ENCODE data around the gene TIRAP. TPM values are rescaled to one million over a fixed set of nuclear protein-coding genes. Genes with fewer than 3 reads are reported as not detected.
"Not testable (repeated sequence)": the region's sequence is repeated elsewhere in the genome, so short reads cannot be mapped to it uniquely, and the experiment has no call there.

Gene TIRAP
- total RNA-seq, result 1 to 10 TPM; 3.9 to 8.8 (median 7.3) TPM

- WGBS, 2 donors, result 0% methylated on average over 10 to 19 of the region's 82 CpGs
- no peaks in the 10 kb centered on the region for H3K27me3 ChIP-seq
- DNase-seq, result no peak
- peak within 1 kb of the TSS; percentile 60 to 91 (median 78) for H3K4me3 ChIP-seq
- intact Hi-C loops (cut with DNase I), result no loop called here
- H3K36me3 ChIP-seq, result peaks cover 0 to 15% (median 0%) of the 10 kb centered on the region in 3 donors
- TF ChIP-seq POLR2A (IDR thresholded peaks at IDR 0.05) (peak in 2 of 4 donors; percentile 40 to 62), CTCF (IDR thresholded peaks at IDR 0.05) (peak in 3 of 6 experiments; percentile 38 to 44 (median 44))
- peak within 1 kb of the TSS; percentile 90 to 98 (median 94) for H3K27ac ChIP-seq
- H3K4me1 ChIP-seq, result peaks cover 0 to 36% (median 21%) of the 10 kb centered on the region in 3 donors
- no peaks in the 10 kb centered on the region for H3K9me3 ChIP-seq
Measured at GRCh38 chr11:126282736-126283591, at the start of gene TIRAP. TSS of gene TIRAP (plus strand) at chr11:126283093. CDS start at chr11:126290895, 7,802 bp downstream.

- no peaks in the 10 kb centered on the region for H3K27me3 ChIP-seq
- H3K27ac ChIP-seq, result no peak overlapping the region
- no peak for DNase-seq
- H3K9me3 ChIP-seq, result no peaks in the 10 kb centered on the region
- H3K4me1 ChIP-seq, result no peaks in the 10 kb centered on the region
- H3K4me3 ChIP-seq, result no peak overlapping the region
- 85 to 91% methylated on average over 4 of the region's 4 CpGs for WGBS, 2 donors
- peaks cover 0 to 39% (median 0%) of the 10 kb centered on the region in 3 donors for H3K36me3 ChIP-seq
- intact Hi-C loops (cut with DNase I), result no loop called here
- no peak for TF ChIP-seq CTCF (IDR thresholded peaks at IDR 0.05)
- TF ChIP-seq POLR2A (IDR thresholded peaks at IDR 0.05), result no peak
Measured at GRCh38 chr11:126233391-126233790, 49.5 kb upstream of the TIRAP start.

GRCh38 chr11:126246636-126247035, 36.3 kb upstream of the TIRAP start:
- no peaks in the 10 kb centered on the region for H3K27me3 ChIP-seq
- 83 to 88% methylated on average over 2 of the region's 2 CpGs for WGBS, 2 donors
- H3K4me1 ChIP-seq, result no peaks in the 10 kb centered on the region
- no peak overlapping the region for H3K27ac ChIP-seq
- intact Hi-C loops (cut with DNase I), result no loop called here
- DNase-seq, result no peak
- no peaks in the 10 kb centered on the region for H3K9me3 ChIP-seq
- no peak overlapping the region for H3K4me3 ChIP-seq
- H3K36me3 ChIP-seq, result peaks cover 0 to 61% (median 11%) of the 10 kb centered on the region in 3 donors
- no peak for TF ChIP-seq CTCF (IDR thresholded peaks at IDR 0.05)
- TF ChIP-seq POLR2A (IDR thresholded peaks at IDR 0.05), result no peak

GRCh38 chr11:126253265-126253664, 29.6 kb upstream of the TIRAP start:
- intact Hi-C loops (cut with DNase I), result no loop called here
- TF ChIP-seq POLR2A (IDR thresholded peaks at IDR 0.05) (no peak), CTCF (IDR thresholded peaks at IDR 0.05) (no peak)
- H3K4me1 ChIP-seq, result peaks cover 0 to 3% (median 0%) of the 10 kb centered on the region in 3 donors
- WGBS, 2 donors, result 87 to 88% methylated on average over 4 of the region's 4 CpGs
- no peaks in the 10 kb centered on the region for H3K9me3 ChIP-seq
- H3K4me3 ChIP-seq, result no peak overlapping the region
- no peak overlapping the region for H3K27ac ChIP-seq
- no peaks in the 10 kb centered on the region for H3K27me3 ChIP-seq
- DNase-seq, result no peak
- peaks cover 0 to 66% (median 0%) of the 10 kb centered on the region in 3 donors for H3K36me3 ChIP-seq

GRCh38 chr11:126254819-126255218, 28.1 kb upstream of the TIRAP start:
- Histone ChIP-seq H3K27me3 (no peaks in the 10 kb centered on the region), H3K9me3 (no peaks in the 10 kb centered on the region), H3K27ac (no peak overlapping the region), H3K4me3 (no peak overlapping the region), H3K36me3 (peaks cover 0 to 67% (median 0%) of the 10 kb centered on the region in 3 donors), H3K4me1 (peaks cover 0 to 3% (median 0%) of the 10 kb centered on the region in 3 donors)
- WGBS, 2 donors, result 57 to 73% methylated on average over 1 of the region's 1 CpG
- TF ChIP-seq POLR2A (IDR thresholded peaks at IDR 0.05) (no peak), CTCF (IDR thresholded peaks at IDR 0.05) (no peak)
- DNase-seq, result no peak
- intact Hi-C loops (cut with DNase I), result no loop called here

GRCh38 chr11:126255507-126255906, 27.4 kb upstream of the TIRAP start:
- H3K4me3 ChIP-seq; intact Hi-C loops (cut with DNase I); DNase-seq; H3K4me1 ChIP-seq; H3K9me3 ChIP-seq; H3K27me3 ChIP-seq; H3K27ac ChIP-seq: not testable (repeated sequence)
- peaks cover 0 to 67% (median 0%) of the 10 kb centered on the region in 3 donors for H3K36me3 ChIP-seq
- 79 to 92% methylated on average over 4 to 5 of the region's 5 CpGs for WGBS, 2 donors

Measured in esophagus squamous epithelium (tissue), 5 donors.